ENCODE results near the gene SCNN1A.

SCNN1A gene

GRCh38 chr12:6334359-6334758, 41.0 kb downstream of the SCNN1A start:
- no peak for DNase-seq (ENCODE audit: low spot score)

DNA sequence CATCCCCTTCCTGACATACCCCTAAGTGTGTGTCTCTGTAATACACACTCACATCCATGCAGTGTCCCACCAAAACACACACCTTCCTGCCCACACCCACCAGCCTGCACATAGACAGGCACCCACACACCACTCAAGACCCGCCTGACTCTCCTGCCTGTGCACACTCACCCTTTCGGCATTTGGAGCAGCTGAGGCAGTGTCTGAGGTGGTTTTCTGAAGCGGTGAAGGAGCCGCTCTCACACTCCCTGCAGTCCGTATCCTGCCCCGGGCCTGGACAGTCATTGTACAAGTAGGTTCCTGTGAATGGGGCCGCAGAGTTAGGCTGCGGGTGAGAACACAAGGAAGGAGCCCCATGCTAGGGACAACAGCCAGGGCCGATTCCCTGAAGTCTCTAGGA, 41.8 kb downstream of the SCNN1A start:
- DNase-seq (ENCODE audit: low spot score), result no peak

DNA sequence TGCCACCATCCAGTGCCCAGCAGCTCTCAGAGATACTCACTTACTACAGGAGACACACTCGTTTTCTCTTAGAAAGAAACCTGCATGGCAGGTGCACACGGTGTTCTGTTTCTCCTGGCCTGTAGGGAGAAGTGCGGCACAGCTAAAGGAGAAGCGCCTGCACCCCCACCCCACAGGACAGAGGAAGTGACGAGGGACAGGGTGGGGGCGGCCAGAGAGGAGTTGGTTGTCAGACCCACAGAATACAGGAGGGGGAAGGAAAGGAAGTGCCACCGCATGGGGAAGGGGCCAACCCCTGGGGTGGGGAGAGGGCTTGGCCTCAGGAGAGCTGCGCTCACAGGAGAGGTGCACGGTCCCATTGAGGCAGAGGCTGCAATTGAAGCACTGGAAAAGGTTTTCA, 42.3 kb downstream of the SCNN1A start:
- DNase-seq (ENCODE audit: low spot score), result no peak

DNA sequence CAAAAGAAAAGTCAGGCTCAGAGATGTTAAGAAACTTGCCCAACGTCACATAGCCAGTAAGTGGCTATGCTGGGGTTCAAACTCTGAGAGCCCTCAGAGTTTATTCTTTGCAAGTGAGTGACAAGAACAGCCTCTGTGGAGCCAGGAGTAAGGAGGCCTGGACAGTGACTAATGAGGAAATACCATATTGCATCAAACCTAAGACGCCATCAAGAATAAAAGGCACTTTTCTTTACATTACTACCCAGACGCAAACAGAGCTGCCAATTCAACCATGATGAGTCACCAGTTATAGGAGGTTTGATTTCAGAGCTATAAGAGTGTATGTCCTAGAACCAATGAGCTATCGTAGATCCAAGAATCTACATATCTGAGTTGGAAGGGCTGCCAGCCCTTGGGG, 42.9 kb downstream of the SCNN1A start:
- no peak for DNase-seq (ENCODE audit: low spot score)

DNA sequence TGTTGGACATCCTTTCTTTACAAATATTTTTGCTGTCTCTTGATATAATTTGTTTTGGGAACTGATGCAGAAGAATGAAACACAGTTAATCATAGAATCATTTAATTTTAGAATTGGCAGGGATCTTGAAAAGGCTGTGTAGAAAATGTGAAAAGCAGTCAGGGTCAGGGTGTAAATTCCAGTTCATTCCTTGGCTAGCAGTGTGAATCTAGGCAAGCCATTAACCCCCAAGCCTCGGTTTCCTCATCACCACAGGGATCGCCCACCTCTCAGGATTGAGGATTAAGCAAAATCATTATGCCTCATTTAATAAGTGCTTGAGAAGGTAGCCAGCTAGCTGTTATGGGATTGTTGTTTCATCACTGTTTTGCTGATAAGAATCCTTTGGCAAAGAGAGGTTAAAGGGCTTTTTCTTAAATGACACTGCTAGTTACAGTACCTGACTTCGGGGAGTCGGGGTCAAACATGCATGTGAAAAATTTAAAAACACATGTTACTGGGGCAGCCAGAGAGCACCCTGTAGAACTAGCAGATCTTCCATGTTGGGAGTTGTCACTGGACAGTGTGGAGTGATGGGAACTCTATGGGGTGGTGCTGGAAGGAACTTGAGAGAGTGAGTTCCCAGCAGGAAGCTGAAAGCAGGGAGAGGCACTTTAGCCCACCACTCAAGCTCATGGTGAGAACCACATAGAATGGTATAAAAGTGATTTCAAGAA, 44.2 kb downstream of the SCNN1A start:
- DNase-seq (ENCODE audit: low spot score), result no peak

GRCh38 chr12:6330192-6330591, 45.2 kb downstream of the SCNN1A start:
- DNase-seq (ENCODE audit: low spot score), result no peak

GRCh38 chr12:6329703-6330064, 45.7 kb downstream of the SCNN1A start:
- no peak for DNase-seq (ENCODE audit: low spot score)

- DNase-seq (ENCODE audit: low spot score), result no peak
Measured at GRCh38 chr12:6328945-6329702, 46.2 kb downstream of the SCNN1A start.

- DNase-seq (ENCODE audit: low spot score), result no peak
Measured at GRCh38 chr12:6328045-6328779, 47.2 kb downstream of the SCNN1A start.

- no peak for DNase-seq (ENCODE audit: low spot score)
Measured at GRCh38 chr12:6327229-6328041, 47.9 kb downstream of the SCNN1A start.

GRCh38 chr12:6326316-6327228, 48.8 kb downstream of the SCNN1A start:
- DNase-seq (ENCODE audit: low spot score), result no peak

- no peak for DNase-seq (ENCODE audit: low spot score)
Measured at GRCh38 chr12:6324936-6325750, 50.2 kb downstream of the SCNN1A start.

DNA sequence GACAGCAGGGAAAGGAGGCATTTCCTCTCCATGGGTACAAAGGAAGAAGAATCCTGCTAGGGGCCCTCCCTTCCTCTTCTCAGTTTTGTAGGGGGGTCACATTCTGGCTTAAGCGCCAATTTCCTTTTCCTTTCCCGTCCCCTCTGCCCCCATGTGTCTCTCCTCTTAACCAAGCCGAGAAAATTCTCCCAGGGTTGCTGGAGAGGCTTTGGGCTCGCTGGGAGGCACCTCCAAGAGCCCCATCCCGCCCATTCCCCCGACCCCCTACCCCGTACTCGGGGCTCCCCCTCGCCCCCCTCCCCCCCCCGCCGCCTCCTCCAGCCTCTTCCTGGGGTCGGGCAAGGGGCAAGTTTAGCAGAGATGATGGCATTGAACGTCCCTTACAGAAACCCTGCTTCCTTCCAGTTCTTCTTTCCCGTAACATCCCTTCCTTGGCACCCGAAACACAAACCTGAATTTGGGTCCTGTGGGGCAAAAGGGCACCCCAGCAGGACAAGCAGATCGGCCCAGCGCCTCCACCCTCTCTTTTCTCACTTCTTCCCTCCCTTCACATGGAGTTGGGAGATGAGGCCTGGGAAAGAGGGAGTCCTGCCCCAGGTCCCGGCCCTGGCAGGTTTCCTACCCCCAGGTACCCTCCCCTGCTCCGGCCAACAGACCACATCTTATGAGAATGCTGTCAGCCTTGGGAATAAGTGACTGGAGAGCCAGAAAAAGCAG, 51.2 kb downstream of the SCNN1A start:
- no peak for DNase-seq (ENCODE audit: low spot score)

- peak; percentile 60 for DNase-seq (ENCODE audit: low spot score)
Measured at GRCh38 chr12:6323340-6323994, 51.9 kb downstream of the SCNN1A start.

DNA sequence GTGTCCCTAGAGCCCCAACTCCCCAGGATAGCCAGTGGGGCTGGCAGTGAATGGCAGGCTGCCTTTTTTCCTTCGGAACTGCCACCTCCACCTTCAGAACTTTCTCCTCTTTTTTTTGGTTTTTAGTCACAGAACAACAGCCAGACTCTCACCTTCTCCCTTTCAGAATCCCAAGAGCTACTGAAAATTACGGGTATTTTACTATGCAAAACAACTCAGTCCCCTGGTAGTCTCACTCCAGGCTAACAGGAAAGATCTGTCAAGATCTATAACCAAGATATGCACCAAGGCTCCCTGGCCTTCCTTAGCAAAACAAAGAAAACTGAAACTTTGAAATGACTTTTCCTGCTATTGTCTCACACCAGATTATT, 52.4 kb downstream of the SCNN1A start:
- no peak for DNase-seq (ENCODE audit: low spot score)

- DNase-seq (ENCODE audit: low spot score), result no peak
Measured at GRCh38 chr12:6322352-6322751, 53.0 kb downstream of the SCNN1A start.

DNA sequence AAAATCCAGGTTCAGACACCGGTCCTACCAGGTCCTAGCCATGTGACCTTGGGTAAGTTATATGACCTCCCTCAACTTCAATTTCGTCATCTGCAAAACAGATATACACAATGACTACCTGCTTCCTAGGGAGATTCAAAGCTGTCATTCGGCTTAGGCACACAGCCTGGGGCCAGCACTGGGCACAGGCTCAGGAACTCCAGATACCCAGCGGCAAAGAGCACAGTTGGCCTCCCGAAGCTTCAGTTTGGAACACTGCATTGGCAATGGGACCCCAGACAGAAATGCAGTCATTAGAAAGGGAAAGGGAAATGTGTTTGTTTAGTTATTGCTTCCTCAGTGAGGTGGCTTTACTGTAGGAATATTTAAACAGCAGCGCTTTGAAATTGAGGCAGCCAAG, 53.5 kb downstream of the SCNN1A start:
- DNase-seq (ENCODE audit: low spot score), result no peak

GRCh38 chr12:6319446-6319845, 55.9 kb downstream of the SCNN1A start:
- DNase-seq (ENCODE audit: low spot score), result no peak

DNA sequence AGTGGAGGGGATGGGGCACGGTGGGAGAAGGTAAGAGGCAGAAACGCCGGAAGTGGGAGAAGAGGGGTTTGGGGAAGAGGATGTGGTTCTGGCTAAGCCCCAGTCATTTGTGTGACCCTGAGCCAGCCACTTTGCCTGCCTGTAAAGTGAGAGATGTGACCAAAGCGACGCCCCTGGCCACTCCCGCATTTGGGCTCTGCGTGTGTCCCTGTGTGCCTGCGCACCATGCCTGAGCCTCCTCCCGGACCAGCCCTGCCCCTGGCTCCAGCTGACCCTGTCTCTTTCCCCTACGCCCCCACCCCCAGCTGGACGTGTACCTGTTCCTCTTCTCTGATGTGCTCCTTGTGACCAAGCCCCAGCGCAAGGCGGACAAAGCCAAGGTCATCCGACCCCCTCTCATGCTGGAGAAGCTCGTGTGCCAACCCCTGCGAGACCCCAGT, 56.9 kb downstream of the SCNN1A start:
- no peak for DNase-seq (ENCODE audit: low spot score)
